Suprapubic skin (tissue), 4 donors: ENCODE results near the gene NCK2. TPM values are rescaled to one million over a fixed set of nuclear protein-coding genes. Genes with fewer than 3 reads are reported as not detected.

ENCODE experiments used
- DNase-seq, 2 donors: peaks; one replicate each; pipeline ENCODE4 v3.0.0-alpha.2; 2019; ENCODE audit warnings: low spot score in 2 of 2
- H3K27ac ChIP-seq: fragments of 200-600 bp; sonication (generic); one replicate; pipeline ENCODE4 v1.5.1; 2019
- H3K27me3 ChIP-seq: fragments of 200-600 bp; sonication (generic); one replicate; pipeline ENCODE4 v1.5.1; 2019
- H3K36me3 ChIP-seq: fragments of 200-600 bp; sonication (generic); one replicate; pipeline ENCODE4 v1.5.1; 2019
- H3K4me1 ChIP-seq: fragments of 200-600 bp; sonication (generic); one replicate; pipeline ENCODE4 v1.5.1; 2019
- H3K4me3 ChIP-seq: fragments of 200-600 bp; sonication (generic); one replicate; pipeline ENCODE4 v1.5.1; 2019; ENCODE audit warnings: mild to moderate bottlenecking
- H3K9me3 ChIP-seq: fragments of 200-600 bp; sonication (generic); one replicate; pipeline ENCODE4 v1.5.1; 2019
- EP300 ChIP-seq: sonication (generic); formaldehyde crosslinking; IDR thresholded peaks from one replicate; pipeline ENCODE4 v1.6.1; 2017; ENCODE audit warnings: antibody characterized with exemption
- POLR2A ChIP-seq, 2 donors: fragments of 450-650 bp; IDR thresholded peaks; one replicate each; pipeline ENCODE4 v1.6.1; 2017; ENCODE audit warnings: antibody characterized with exemption in 2 of 2, mild to moderate bottlenecking in 2 of 2, moderate library complexity in 2 of 2
- POLR2AphosphoS5 ChIP-seq, 3 donors: sonication (generic); formaldehyde crosslinking; IDR thresholded peaks; one replicate each; pipeline ENCODE4 v1.6.1; 2017; ENCODE audit warnings: antibody characterized with exemption in 3 of 3
- WGBS: methylation state at CpG from one replicate; pipeline ENCODE4 v1.1.5; 2018; 5-methylcytosine and 5-hydroxymethylcytosine counted together
- total RNA-seq, 4 donors: library from RNA; depleted of rRNA; stranded (reverse); fragments of >200 nt; gene quantifications; one replicate each; pipeline ENCODE4 v1.1.0, GENCODE V29; 2016
- TF ChIP-seq, protein P1 (sequence below), 2 donors: fragments of 200-600 bp in 1 of 2; fragments of 450-650 bp in 1 of 2; sonication (generic) in 1 of 2; IDR thresholded peaks; one replicate each; pipeline ENCODE4 v1.5.1; 2016 to 2019; ENCODE audit warnings: antibody characterized with exemption in 2 of 2, mild to moderate bottlenecking in 1 of 2, moderate library complexity in 1 of 2

NCK2 gene
- total RNA-seq, 4 donors from 2014 or later, result 40.1 to 59.4 (median 49.2) TPM

DNA sequence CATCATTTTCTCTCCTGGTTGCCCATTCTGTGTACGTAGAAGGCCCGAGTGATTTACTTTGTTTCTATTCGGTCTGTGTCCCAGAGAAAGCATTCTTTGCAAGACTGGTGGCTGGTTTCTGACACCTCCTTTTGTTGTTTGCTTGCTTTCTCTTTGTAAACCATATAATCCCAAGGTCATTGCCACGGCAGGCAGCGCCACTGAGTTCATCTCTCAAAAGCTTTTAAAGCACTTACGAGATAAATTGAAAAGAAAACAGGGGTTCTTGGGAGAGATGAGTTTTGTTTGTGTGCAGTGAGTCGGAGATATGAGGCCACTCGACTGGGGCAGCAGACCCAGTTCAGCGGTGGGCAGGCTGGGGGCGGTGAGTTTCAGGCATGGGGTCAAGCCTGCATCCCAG is 137.6 kb downstream of the NCK2 start:
- TF ChIP-seq POLR2AphosphoS5 (IDR thresholded peaks at IDR 0.05) (no peak), POLR2A (IDR thresholded peaks at IDR 0.05) (no peak), EP300 (no peak)
- TF ChIP-seq, protein P1, sequence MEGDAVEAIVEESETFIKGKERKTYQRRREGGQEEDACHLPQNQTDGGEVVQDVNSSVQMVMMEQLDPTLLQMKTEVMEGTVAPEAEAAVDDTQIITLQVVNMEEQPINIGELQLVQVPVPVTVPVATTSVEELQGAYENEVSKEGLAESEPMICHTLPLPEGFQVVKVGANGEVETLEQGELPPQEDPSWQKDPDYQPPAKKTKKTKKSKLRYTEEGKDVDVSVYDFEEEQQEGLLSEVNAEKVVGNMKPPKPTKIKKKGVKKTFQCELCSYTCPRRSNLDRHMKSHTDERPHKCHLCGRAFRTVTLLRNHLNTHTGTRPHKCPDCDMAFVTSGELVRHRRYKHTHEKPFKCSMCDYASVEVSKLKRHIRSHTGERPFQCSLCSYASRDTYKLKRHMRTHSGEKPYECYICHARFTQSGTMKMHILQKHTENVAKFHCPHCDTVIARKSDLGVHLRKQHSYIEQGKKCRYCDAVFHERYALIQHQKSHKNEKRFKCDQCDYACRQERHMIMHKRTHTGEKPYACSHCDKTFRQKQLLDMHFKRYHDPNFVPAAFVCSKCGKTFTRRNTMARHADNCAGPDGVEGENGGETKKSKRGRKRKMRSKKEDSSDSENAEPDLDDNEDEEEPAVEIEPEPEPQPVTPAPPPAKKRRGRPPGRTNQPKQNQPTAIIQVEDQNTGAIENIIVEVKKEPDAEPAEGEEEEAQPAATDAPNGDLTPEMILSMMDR (IDR thresholded peaks at IDR 0.05), result no peak
- no peaks in the 10 kb centered on the region for H3K9me3 ChIP-seq
- no peak overlapping the region for H3K4me3 ChIP-seq
- peaks cover 37% of the 10 kb centered on the region for H3K4me1 ChIP-seq
- H3K27ac ChIP-seq, result no peak overlapping the region
- H3K36me3 ChIP-seq, result peaks cover 11% of the 10 kb centered on the region
- no peaks in the 10 kb centered on the region for H3K27me3 ChIP-seq
- DNase-seq, result no peak
- WGBS, result 93% methylated on average over 10 of the region's 10 CpGs

DNA sequence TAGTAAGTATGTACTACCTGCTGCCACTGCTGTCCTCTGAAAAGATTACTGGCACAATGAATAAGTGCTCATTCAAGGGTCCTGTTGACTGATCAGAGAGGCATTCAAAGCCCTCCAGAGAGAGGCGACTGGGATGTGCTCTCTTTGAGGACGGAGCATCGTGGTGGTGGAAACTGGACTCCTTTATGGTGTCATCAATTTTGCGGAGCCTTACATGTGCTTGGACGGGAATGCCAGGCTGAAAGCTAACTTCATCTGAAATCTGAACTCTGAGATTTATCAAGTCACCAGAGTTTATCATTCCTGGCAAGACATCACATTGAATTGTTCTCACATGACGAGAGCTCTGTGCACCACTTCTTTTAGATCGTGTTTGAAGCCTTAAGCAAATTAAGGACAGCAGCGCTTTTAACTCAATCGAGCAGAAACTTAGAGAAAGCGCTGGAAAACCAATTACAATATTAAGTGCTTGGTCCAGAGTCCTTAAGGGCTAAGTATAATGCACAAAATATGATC is 138.3 kb downstream of the NCK2 start:
- peaks cover 32% of the 10 kb centered on the region for H3K4me1 ChIP-seq
- H3K27me3 ChIP-seq, result no peaks in the 10 kb centered on the region
- DNase-seq, result no peak
- TF ChIP-seq EP300 (no peak), POLR2AphosphoS5 (IDR thresholded peaks at IDR 0.05) (no peak), POLR2A (IDR thresholded peaks at IDR 0.05) (no peak)
- TF ChIP-seq, protein P1 (IDR thresholded peaks at IDR 0.05), result no peak
- H3K36me3 ChIP-seq, result peaks cover 11% of the 10 kb centered on the region
- no peak overlapping the region for H3K27ac ChIP-seq
- no peaks in the 10 kb centered on the region for H3K9me3 ChIP-seq
- WGBS, result 86% methylated on average over 10 of the region's 10 CpGs
- H3K4me3 ChIP-seq, result no peak overlapping the region

DNA sequence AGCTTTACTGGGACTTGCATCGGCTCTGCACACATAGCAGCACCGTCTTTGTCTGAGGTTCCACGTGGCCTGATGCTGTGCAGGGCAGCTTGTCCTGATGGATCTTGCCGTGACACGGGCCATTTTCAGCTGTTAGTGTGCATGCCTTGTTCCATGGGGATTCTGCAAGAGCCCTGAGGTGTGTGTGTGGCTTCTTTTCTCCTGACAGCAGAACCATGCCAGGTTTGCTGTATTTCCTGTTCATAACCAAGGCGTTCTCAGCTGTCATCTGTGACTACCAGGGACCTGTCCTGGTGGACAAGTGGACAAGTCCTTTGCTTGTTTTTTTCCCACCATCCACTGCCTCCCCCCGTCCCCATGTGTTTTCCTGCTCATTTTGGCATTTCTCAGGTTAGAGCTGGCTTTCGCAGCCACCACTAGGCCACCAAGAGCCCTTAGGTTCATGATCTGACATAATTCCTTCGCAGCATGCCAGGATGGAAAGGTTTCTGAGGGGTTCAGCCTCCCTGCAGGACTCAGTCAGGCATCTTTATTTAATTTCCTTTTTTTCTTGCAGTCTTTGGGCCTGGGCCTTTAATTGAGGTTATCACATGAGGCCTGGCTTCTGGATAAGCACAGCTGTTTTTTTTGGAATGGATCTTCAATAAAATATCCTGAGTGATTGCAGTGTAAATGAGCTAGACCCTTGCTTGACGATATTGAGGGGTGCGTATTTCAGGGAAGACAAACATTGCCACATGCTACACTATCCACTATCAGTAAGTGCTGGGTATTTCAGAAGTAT is 139.4 kb downstream of the NCK2 start:
- WGBS, result 82% methylated on average over 11 of the region's 11 CpGs

DNA sequence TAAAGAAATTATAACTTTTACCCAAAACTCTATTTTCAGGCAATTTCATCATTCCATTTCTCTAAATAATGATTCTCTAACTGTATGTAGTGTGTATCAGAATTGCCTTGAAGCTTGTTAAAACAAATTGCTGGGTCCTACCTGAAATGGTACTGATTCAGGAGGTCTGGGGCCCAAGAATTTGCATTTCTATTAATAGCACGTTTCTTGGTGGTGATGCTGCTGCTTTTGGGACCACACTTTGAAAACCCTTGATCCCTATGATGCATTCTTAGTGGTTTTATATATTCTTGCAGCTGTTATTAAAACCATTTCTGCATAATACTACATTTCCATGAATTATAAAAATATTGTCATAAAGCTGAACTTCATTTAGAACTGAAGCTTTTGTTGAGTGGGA is 140.7 kb downstream of the NCK2 start:
- Histone ChIP-seq H3K36me3 (peaks cover 14% of the 10 kb centered on the region), H3K4me1 (peaks cover 27% of the 10 kb centered on the region), H3K9me3 (peaks cover 5% of the 10 kb centered on the region), H3K4me3 (no peak overlapping the region), H3K27ac (no peak overlapping the region), H3K27me3 (no peaks in the 10 kb centered on the region)
- no peak for DNase-seq
- 40% methylated on average over 1 of the region's 1 CpG for WGBS
- TF ChIP-seq POLR2A (IDR thresholded peaks at IDR 0.05) (no peak), EP300 (no peak), POLR2AphosphoS5 (IDR thresholded peaks at IDR 0.05) (no peak)
- TF ChIP-seq, protein P1 (IDR thresholded peaks at IDR 0.05), result no peak

More for the DNA sequence above, 139.4 kb downstream of the NCK2 start:
- H3K4me1 ChIP-seq, result peaks cover 32% of the 10 kb centered on the region
- DNase-seq, result no peak
- peaks cover 14% of the 10 kb centered on the region for H3K36me3 ChIP-seq
- no peaks in the 10 kb centered on the region for H3K27me3 ChIP-seq
- H3K4me3 ChIP-seq, result no peak overlapping the region
- no peak overlapping the region for H3K27ac ChIP-seq
- TF ChIP-seq POLR2A (IDR thresholded peaks at IDR 0.05) (no peak), POLR2AphosphoS5 (IDR thresholded peaks at IDR 0.05) (no peak), EP300 (no peak)
- TF ChIP-seq, protein P1 (IDR thresholded peaks at IDR 0.05), result no peak
- peaks cover 5% of the 10 kb centered on the region for H3K9me3 ChIP-seq

DNA sequence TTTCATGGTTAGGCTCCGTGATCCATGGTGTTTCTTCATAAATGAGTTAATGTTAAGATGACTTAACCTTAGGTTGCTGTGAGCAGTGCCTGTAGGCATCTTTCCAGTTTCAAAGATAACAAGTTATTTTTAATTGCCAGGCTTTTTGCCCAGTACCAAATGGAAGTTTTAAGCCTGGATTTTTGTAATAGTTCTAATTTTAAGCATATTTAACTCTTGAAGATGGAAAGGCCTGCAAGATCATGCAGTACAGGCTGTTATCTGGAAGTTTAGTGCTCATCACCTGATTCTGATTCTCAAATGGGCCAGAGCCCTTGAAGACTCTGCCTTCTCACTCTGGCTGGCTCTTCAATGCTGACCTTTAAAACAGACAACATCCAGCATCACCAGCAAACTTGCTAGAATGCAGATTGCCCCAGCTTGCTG is 141.3 kb downstream of the NCK2 start:
- Histone ChIP-seq H3K36me3 (peaks cover 14% of the 10 kb centered on the region), H3K9me3 (peaks cover 5% of the 10 kb centered on the region), H3K27ac (no peak overlapping the region), H3K27me3 (no peaks in the 10 kb centered on the region), H3K4me3 (no peak overlapping the region), H3K4me1 (peaks cover 33% of the 10 kb centered on the region)
- 27% methylated on average over 1 of the region's 1 CpG for WGBS
- TF ChIP-seq, protein P1 (IDR thresholded peaks at IDR 0.05), result no peak
- TF ChIP-seq EP300 (no peak), POLR2AphosphoS5 (IDR thresholded peaks at IDR 0.05) (no peak), POLR2A (IDR thresholded peaks at IDR 0.05) (no peak)
- DNase-seq, result no peak
